Activated T-helper 1 cell treated with Interleukin-2 at 50 U/mL for 16 hours (primary cell): ENCODE data around the gene SPDYE8.
"Not testable (repeated sequence)": the region's sequence is repeated elsewhere in the genome, so short reads cannot be mapped to it uniquely, and the experiment has no call there.

Experiments
- DNase-seq: peaks from one replicate; pipeline ENCODE4 v3.0.0-alpha.2; 2020; ENCODE audit warnings: low read depth

The SPDYE8 gene

DNA sequence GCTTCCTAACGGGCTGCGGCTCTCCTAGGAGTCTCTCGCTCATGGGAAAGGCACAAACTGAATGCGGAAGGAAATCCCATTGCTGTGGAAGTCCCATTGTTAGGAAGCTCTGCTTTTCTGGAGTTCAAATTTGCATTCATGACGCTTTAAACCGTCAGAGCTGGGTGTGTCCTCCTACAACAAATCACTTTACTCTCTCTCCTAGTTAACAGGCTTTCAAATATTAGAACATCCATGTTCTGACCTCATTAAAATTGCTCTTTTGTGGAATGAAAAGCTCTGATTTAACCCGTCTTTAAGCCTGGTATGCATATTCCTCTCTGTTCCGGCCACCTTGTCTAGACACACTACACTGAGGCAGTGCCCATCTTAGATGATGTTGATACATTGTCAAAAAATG is at the start of gene SPDYE8:
Gene SPDYE8 (minus strand): TSS at position 101 of the 400 bp plus-strand sequence. CDS start 1,800 bp downstream, outside the sequence.
- DNase-seq = not testable (repeated sequence)

GRCh38 chr7:73057811-73058210 is 28.2 kb upstream of the SPDYE8 start, which contains the start of gene SPDYE11:
TSS of gene SPDYE11 (minus strand) at chr7:73057911. CDS start at chr7:73056111, 1,800 bp downstream.
- DNase-seq = not testable (repeated sequence)

DNA sequence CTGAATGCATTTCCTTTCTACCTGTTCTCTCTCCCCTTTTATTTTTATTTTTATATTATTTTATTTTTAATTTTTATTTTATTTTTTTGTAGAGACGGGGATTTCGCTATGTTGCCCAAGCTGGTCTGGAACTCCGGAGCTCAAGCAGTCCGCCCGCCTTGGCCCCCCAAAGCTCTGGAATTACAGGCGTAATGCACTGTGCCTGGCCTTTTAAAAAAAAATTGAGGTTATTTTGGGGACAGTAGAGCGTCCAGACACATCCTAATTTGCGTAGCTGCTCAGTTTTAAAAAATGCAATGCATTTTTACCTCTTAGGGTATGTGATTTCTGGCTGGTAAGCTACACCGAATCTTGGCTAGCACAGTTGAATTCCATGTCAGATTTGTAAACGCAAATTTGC is 23.1 kb downstream of the SPDYE8 start:
- DNase-seq = not testable (repeated sequence)

GRCh38 chr7:73005693-73006447 is 23.7 kb downstream of the SPDYE8 start:
- peak; percentile 76 for DNase-seq

GRCh38 chr7:73005356-73005692 is 24.2 kb downstream of the SPDYE8 start:
- DNase-seq = peak; percentile 60

DNA sequence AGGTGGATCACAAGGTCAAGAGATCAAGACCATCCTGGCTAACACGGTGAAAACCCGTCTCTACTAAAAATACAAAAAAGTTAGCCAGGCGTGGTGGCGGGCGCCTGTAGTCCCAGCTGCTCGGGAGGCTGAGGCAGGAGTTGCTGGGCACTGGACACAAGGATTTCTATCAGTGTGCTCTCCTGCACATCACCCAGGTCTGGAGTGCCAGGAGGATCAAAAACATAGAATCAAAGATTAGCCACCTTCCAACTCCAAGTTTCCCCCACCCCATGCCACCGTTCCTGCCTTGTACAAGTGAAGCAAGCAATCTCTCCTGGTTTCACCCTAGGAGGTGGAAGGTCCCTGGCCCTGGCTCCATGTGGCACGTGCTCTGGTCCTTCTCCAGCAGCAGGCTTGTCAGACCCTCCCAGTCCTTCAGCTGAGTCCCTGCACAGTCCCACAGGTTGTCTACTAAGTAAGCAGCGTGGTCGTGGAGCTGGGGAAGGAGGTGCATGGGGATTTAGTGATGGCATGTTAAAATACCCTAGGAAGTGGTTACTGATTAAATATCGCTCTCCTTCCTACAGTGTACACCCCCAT is 31.6 kb downstream of the SPDYE8 start:
- not testable (repeated sequence) for DNase-seq

GRCh38 chr7:72997447-72997846 is 32.1 kb downstream of the SPDYE8 start:
- DNase-seq = not testable (repeated sequence)

DNA sequence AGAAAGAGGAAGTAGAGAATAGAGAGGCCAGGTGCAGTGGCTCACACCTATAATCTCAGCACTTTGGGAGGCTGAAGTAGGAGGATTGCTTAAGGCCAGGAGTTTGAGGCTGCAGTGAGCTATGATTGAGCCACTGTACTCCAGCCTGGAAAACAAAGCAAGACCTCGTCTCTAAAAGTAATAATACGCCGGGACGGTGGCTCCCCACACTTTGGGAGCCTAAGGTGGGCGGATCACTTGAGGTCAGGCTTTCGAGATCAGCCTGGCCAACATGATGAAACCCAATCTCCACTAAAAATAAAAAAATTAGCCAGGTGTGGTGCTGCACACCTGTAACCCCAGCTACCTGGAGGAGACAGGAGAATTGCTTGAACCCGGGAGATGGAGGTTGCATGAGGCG is 34.1 kb downstream of the SPDYE8 start:
- not testable (repeated sequence) for DNase-seq

DNA sequence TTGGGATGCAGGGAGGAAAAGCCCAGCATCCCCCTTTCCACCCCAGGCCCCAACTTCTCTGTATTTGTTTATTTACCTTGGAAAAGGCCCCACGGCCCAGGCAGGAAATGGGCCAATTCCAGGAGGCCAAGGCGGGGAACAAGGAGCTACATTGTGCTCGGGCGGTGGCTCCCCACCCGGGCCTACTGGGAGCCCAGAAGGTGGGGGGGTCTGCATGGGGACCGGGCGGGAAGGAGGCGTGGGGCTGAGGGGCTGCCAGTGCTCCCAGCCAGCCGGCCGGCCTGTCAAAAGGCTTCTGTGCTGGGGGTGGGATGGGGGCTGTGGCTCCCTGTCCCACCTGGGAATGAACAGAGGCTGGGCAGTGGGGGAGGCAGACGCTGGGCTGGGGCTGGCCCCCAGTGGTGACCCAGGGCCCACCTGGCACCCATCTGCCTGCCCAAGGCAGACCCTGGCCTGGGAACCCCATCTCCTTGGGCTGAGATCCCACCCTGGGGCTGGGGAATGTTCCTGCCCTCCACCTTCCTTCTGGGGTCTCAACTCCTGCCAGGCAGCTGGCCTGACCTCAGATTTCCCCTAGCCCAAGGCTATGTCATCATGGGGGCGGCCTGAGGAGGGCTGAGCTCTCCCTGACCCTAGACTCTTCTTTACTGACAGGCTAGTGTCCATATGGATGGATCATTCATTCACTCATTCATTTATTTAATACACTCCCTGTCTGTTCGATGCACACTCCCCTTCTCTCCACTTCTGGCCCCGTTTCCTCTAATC is 39.2 kb downstream of the SPDYE8 start:
- DNase-seq = not testable (repeated sequence)

DNA sequence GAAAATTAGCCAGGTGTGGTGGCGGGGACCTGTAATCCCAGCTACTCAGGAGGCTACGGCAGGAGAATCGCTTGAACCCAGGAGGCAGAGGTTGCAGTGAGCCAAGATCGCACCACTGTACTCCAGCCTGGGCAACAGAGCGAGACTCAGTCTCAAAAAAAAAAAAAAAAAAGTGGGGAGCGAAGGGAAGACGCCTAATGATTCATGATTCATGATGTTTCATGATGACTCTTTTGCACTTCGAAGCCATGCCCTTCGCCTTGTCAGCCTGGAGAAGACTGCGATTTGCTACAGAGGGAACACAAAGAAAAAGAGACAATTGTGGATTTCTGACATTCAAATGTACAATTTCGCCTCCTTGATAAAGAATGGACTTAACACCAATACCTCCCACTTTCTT is 47.5 kb downstream of the SPDYE8 start:
- not testable (repeated sequence) for DNase-seq

GRCh38 chr7:72980382-72980781 is 49.2 kb downstream of the SPDYE8 start:
- not testable (repeated sequence) for DNase-seq

DNA sequence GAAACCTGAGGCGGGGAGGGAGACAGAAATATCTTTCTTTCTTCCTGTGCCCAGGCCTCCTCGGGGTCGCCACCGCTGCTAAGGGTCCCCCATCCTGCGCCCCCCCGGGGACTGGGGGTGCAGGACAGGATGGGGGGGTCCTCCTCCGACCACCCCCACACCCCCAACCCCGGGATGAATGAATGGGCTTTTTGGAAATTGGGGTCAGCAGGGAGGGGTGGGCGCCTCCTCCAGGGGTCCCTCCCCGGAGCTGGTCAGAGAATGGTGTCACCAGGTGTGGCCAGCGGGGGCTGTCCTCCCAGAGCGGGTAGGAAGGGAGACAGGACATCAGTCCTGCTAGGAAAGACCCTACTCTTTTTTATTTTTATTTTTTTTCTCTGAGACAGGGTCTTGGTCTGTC is 53.1 kb downstream of the SPDYE8 start:
- not testable (repeated sequence) for DNase-seq

GRCh38 chr7:72975656-72976286 is 53.8 kb downstream of the SPDYE8 start:
- not testable (repeated sequence) for DNase-seq

GRCh38 chr7:72974781-72975180 is 54.8 kb downstream of the SPDYE8 start:
- DNase-seq = not testable (repeated sequence)

DNA sequence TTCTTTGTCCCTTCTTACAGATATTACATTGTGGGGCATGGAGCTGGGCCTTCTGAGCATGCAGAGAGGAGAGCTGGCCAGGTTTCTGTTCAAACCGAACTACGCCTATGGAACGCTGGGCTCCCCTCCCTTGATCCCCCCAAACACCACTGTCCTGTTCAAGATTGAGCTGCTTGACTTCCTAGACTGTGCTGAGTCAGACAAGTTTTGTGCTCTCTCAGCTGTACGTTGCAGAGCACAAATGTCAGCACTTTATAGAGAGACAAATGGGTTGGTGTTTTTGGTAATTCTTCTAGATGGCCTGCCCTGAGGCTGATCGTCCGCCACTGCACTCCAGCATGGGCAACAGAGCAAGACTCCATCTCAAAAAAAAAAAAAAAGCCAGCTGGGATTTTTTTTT is 58.1 kb downstream of the SPDYE8 start:
- DNase-seq = not testable (repeated sequence)
